ENCODE results near the gene MAG.

Gene MAG

DNA sequence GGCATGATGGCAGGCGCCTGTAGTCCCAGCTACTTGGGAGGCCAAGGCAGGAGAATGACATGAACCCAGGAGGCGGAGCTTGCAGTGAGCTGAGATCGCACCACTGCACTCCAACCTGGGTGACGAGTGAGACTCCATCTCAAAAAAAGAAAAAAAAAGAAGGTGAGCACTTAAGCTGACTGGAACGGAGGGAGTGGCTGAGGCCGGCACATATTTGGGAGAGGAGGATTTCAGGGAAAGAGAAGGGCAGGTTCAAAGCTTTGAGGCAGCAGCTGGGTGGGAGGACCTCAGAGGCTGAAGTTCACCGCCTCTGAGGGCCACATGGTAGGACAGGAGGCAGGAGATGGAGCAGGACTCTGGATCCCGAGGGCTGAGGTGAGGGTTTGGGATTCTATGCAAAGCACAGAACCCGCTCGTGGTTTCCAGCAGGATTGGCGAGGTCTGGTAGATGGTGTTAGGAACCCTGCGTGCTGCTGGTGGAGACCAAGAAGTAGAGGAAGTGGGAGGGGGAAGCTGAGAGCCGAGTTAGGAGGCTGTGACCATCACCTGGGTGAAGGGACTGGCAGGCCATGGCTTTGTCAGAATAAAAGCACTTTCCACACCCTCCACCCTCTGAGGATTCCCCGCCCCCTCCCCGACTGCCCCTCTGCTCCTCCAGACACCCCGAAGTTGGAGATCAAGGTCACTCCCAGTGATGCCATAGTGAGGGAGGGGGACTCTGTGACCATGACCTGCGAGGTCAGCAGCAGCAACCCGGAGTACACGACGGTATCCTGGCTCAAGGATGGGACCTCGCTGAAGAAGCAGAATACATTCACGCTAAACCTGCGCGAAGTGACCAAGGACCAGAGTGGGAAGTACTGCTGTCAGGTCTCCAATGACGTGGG lies 45.4 kb downstream of the MAG start:
- DNase-seq (ENCODE audit: low read depth), result no peak
- TF ChIP-seq, protein P1, sequence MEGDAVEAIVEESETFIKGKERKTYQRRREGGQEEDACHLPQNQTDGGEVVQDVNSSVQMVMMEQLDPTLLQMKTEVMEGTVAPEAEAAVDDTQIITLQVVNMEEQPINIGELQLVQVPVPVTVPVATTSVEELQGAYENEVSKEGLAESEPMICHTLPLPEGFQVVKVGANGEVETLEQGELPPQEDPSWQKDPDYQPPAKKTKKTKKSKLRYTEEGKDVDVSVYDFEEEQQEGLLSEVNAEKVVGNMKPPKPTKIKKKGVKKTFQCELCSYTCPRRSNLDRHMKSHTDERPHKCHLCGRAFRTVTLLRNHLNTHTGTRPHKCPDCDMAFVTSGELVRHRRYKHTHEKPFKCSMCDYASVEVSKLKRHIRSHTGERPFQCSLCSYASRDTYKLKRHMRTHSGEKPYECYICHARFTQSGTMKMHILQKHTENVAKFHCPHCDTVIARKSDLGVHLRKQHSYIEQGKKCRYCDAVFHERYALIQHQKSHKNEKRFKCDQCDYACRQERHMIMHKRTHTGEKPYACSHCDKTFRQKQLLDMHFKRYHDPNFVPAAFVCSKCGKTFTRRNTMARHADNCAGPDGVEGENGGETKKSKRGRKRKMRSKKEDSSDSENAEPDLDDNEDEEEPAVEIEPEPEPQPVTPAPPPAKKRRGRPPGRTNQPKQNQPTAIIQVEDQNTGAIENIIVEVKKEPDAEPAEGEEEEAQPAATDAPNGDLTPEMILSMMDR (IDR thresholded peaks at IDR 0.05; ENCODE audit: insufficient read depth, low read depth, low read length, missing control alignments), result no peak
- H3K4me3 ChIP-seq (ENCODE audit: low read length), result no peak overlapping the region

DNA sequence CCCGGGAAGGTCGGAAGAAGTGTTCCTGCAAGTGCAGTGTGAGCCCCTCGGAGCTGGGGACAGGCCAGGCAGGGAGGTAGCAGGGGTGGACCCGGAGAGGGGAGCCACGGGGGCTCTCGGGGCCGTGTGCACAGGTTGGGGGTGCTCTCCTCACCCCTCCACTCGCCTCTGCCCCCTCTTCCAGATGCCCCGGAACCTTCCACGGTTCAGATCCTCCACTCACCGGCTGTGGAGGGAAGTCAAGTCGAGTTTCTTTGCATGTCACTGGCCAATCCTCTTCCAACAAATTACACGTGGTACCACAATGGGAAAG lies 46.0 kb downstream of the MAG start:
- no peak overlapping the region for H3K4me3 ChIP-seq (ENCODE audit: low read length)
- DNase-seq (ENCODE audit: low read depth), result no peak
- TF ChIP-seq, protein P1 (IDR thresholded peaks at IDR 0.05; ENCODE audit: insufficient read depth, low read depth, low read length, missing control alignments), result no peak

DNA sequence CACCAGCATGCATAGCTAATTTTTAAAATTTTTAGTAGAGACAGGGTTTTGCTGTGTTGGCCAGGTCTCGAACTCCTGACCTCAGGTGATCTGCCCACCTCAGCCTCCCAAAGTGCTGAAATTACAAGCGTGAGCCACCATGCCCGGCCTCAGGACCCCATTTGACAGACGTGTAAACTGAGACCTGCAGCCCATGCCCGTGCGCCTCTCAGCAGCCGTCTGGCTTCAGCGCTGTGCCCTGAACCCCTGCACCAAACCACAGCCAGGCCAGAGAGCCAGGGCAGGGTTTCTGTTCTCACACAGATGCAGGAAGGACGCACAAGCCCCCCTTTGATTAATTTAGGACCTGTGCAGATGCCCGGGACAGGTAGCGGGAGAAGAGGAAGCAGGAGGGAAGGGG lies 48.5 kb downstream of the MAG start:
- no peak for DNase-seq (ENCODE audit: low read depth)
- H3K4me3 ChIP-seq (ENCODE audit: low read length), result no peak overlapping the region
- TF ChIP-seq, protein P1 (IDR thresholded peaks at IDR 0.05; ENCODE audit: insufficient read depth, low read depth, low read length, missing control alignments), result no peak

DNA sequence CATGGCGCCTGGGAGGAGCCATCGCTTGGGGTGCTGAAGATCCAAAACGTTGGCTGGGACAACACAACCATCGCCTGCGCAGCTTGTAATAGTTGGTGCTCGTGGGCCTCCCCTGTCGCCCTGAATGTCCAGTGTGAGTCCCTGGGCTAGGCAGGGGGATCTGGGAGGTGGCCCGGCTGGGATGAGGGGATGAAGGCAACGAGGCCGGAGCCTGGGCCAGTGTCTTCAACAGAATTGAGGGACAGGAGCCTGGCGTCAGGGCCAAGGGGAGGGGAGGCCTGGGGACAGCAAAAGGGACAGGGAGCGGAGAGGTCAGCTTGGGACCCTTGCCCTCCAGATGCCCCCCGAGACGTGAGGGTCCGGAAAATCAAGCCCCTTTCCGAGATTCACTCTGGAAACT lies 49.0 kb downstream of the MAG start:
- TF ChIP-seq, protein P1 (IDR thresholded peaks at IDR 0.05; ENCODE audit: insufficient read depth, low read depth, low read length, missing control alignments), result no peak
- H3K4me3 ChIP-seq (ENCODE audit: low read length), result no peak overlapping the region
- no peak for DNase-seq (ENCODE audit: low read depth)

DNA sequence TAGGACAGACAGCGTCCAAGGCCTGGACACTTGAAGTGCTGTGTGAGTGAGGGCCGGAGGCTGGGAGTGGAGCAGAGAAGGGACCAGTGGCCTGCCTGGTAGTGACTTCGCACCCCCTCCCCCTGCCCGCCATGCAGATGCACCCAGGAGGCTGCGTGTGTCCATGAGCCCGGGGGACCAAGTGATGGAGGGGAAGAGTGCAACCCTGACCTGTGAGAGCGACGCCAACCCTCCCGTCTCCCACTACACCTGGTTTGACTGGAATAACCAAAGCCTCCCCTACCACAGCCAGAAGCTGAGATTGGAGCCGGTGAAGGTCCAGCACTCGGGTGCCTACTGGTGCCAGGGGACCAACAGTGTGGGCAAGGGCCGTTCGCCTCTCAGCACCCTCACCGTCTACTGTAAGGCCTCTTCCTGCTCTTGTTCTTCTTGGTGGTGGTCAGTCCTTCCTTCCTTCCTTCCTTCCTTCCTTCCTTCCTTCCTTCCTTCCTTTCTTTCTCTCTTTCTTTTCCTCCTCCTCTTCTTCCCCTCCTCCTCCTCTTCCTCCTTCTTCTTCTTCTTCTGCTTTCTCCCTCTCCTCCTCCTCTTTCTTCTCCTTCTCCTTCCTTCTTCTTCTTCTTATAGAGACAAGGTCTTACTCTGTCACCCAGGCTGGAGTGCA lies 49.7 kb downstream of the MAG start:
- TF ChIP-seq, protein P1 (IDR thresholded peaks at IDR 0.05; ENCODE audit: insufficient read depth, low read depth, low read length, missing control alignments), result no peak
- DNase-seq (ENCODE audit: low read depth), result no peak
- H3K4me3 ChIP-seq (ENCODE audit: low read length), result no peak overlapping the region

DNA sequence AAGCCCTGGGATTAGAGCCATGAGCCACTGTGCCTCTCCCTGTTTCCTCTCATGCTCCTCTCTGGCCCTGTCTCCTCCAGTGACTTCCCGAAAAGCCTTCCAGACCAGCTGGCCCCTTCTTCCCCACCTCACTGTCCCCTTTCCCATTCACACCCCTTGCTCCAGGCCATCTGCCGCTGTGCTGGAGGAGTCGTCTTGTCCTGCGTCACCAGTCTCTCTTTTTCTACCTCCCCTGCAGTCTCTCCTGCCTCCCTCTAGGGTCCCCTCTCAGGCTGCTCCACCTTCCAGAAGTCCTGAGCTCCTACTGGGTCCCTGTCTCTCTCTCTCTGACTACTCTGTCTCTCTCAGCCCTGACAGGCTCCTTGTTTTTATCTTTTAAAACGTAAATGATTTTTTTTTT lies 50.5 kb downstream of the MAG start:
- no peak for DNase-seq (ENCODE audit: low read depth)
- TF ChIP-seq, protein P1 (IDR thresholded peaks at IDR 0.05; ENCODE audit: insufficient read depth, low read depth, low read length, missing control alignments), result no peak
- H3K4me3 ChIP-seq (ENCODE audit: low read length), result no peak overlapping the region

Measured in epithelial cell of esophagus (primary cell).